HCT116 (cell line): ENCODE results near the gene SAMD14.

ENCODE experiments used
- EZH2 ChIP-seq: fragments of 200-600 bp; sonication (generic); IDR thresholded peaks from 2 replicates; pipeline ENCODE4 v1.6.1; 2017; ENCODE audit warnings: antibody characterized with exemption, mixed run types
- EZH2phosphoT487 ChIP-seq: fragments of 200-600 bp; IDR thresholded peaks from 2 replicates; pipeline ENCODE4 v1.6.1; 2018; ENCODE audit warnings: antibody characterized with exemption, borderline replicate concordance
- POLR2A ChIP-seq: IDR thresholded peaks from 2 replicates; pipeline ENCODE4 v1.7.0; 2011; ENCODE audit warnings: borderline replicate concordance; ENCODE audit not compliant: insufficient read depth, insufficient read length; ENCODE audit errors: extremely low read depth
- RAD21 ChIP-seq: IDR thresholded peaks from 2 replicates; pipeline ENCODE4 v1.6.1; 2012; ENCODE audit warnings: low read depth, mild to moderate bottlenecking
- TF ChIP-seq, protein P1 (sequence below), 3 experiments: fragments of 200-600 bp in 1 of 3; sonication (generic) in 1 of 3; IDR thresholded peaks in 2 of 3; conservative IDR thresholded peaks in 1 of 3; 2 replicates each; pipeline ENCODE4 v1.5.1; 2012 to 2017; ENCODE audit warnings: low read depth in 2 of 3, low read length in 2 of 3, antibody characterized with exemption in 1 of 3, borderline replicate concordance in 1 of 3, control low read depth in 1 of 3, mild to moderate bottlenecking in 1 of 3, mixed read lengths in 1 of 3, mixed run types in 1 of 3, moderate library complexity in 1 of 3; ENCODE audit not compliant: insufficient read depth in 1 of 3
- TF ChIP-seq, protein P2 (sequence below): IDR thresholded peaks from 2 replicates; pipeline ENCODE4 v1.6.1; 2012

DNA sequence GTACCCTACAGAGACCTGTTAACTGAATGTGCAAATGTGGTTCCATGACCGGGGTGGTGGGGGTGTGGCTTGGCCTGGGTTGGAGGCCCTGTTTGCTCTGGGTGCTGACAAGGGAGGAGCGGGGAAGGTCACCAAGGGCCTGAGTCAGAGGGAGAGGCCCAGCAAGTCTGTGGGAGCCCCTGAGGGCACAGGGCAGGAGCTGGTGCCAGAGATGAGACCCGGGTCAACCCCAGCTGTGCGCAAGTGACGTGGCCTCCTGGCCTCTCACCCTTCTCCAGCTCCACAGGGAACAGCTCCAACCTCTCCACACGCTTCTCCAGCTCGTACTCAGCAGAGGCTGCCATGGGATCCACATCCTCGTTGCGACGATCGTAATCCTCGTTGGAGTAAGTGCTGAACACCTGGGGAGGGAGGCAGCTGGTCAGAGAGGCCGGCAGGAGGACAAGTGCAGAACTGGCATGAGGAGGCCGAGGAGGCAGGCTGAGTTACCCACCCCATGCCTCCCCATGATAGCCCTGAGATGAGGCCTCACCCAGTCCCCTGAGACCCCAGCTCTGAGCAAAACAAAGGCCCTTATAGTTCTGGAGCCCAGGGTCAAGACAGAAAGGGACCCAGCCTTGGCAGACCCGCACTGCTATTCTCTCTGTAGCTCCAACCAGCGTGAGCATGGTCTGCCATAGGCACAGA lies 15.0 kb upstream of the SAMD14 start:
- TF ChIP-seq RAD21 (no peak), EZH2 (no peak), POLR2A (no peak), EZH2phosphoT487 (no peak)
- TF ChIP-seq, protein P1, sequence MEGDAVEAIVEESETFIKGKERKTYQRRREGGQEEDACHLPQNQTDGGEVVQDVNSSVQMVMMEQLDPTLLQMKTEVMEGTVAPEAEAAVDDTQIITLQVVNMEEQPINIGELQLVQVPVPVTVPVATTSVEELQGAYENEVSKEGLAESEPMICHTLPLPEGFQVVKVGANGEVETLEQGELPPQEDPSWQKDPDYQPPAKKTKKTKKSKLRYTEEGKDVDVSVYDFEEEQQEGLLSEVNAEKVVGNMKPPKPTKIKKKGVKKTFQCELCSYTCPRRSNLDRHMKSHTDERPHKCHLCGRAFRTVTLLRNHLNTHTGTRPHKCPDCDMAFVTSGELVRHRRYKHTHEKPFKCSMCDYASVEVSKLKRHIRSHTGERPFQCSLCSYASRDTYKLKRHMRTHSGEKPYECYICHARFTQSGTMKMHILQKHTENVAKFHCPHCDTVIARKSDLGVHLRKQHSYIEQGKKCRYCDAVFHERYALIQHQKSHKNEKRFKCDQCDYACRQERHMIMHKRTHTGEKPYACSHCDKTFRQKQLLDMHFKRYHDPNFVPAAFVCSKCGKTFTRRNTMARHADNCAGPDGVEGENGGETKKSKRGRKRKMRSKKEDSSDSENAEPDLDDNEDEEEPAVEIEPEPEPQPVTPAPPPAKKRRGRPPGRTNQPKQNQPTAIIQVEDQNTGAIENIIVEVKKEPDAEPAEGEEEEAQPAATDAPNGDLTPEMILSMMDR (IDR thresholded peaks at IDR 0.05 in 2 of 3, conservative IDR thresholded peaks at IDR 0.05 in 1 of 3; ENCODE audit: borderline replicate concordance in 1 of 3, insufficient read depth in 1 of 3, low read depth in 2 of 3, low read length in 2 of 3), result no peak
- TF ChIP-seq, protein P2, sequence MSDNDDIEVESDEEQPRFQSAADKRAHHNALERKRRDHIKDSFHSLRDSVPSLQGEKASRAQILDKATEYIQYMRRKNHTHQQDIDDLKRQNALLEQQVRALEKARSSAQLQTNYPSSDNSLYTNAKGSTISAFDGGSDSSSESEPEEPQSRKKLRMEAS, result no peak
